ENCODE data around the gene WEE2. TPM values are rescaled to one million over a fixed set of nuclear protein-coding genes. Genes with fewer than 3 reads are reported as not detected.
A peak's percentile ranks its signal among the peaks of the same experiment; 100 is the strongest.

Gene WEE2
- total RNA-seq (ENCODE audit: insufficient read depth, low replicate concordance), result 1.9 TPM

- no peak for DNase-seq (ENCODE audit: low spot score)
Observed at GRCh38 chr7:141708351-141708750, at the start of gene WEE2. Gene WEE2, plus strand, starts transcription at chr7:141708353. Its CDS starts 406 bp downstream, at chr7:141708759.

- DNase-seq (ENCODE audit: low spot score), result no peak
Observed at GRCh38 chr7:141659501-141659900, 48.7 kb upstream of the WEE2 start.

- peak; percentile 42 for DNase-seq (ENCODE audit: low spot score)
Observed at GRCh38 chr7:141660259-141660658, 47.9 kb upstream of the WEE2 start.

GRCh38 chr7:141663081-141663849 is 44.9 kb upstream of the WEE2 start:
- DNase-seq (ENCODE audit: low spot score), result no peak

- no peak for DNase-seq (ENCODE audit: low spot score)
Observed at GRCh38 chr7:141664450-141664849, 43.7 kb upstream of the WEE2 start.

- no peak for DNase-seq (ENCODE audit: low spot score)
Observed at GRCh38 chr7:141665208-141666035, 42.7 kb upstream of the WEE2 start.

- no peak for DNase-seq (ENCODE audit: low spot score)
Observed at GRCh38 chr7:141666071-141666470, 42.1 kb upstream of the WEE2 start.

GRCh38 chr7:141668853-141669252 is 39.3 kb upstream of the WEE2 start:
- no peak for DNase-seq (ENCODE audit: low spot score)

- no peak for DNase-seq (ENCODE audit: low spot score)
Observed at GRCh38 chr7:141671705-141672496, 36.3 kb upstream of the WEE2 start.

GRCh38 chr7:141673346-141673745 is 34.8 kb upstream of the WEE2 start:
- DNase-seq (ENCODE audit: low spot score), result no peak

- no peak for DNase-seq (ENCODE audit: low spot score)
Observed at GRCh38 chr7:141674171-141674671, 33.9 kb upstream of the WEE2 start.

GRCh38 chr7:141674702-141675101 is 33.5 kb upstream of the WEE2 start:
- no peak for DNase-seq (ENCODE audit: low spot score)

- DNase-seq (ENCODE audit: low spot score), result no peak
Observed at GRCh38 chr7:141675436-141676215, 32.5 kb upstream of the WEE2 start.

GRCh38 chr7:141676618-141677017 is 31.5 kb upstream of the WEE2 start:
- no peak for DNase-seq (ENCODE audit: low spot score)

GRCh38 chr7:141679014-141679413 is 29.1 kb upstream of the WEE2 start:
- no peak for DNase-seq (ENCODE audit: low spot score)

GRCh38 chr7:141685285-141686023 is 22.7 kb upstream of the WEE2 start:
- no peak for DNase-seq (ENCODE audit: low spot score)

- DNase-seq (ENCODE audit: low spot score), result no peak
Observed at GRCh38 chr7:141686074-141686473, 22.1 kb upstream of the WEE2 start.

- DNase-seq (ENCODE audit: low spot score), result no peak
Observed at GRCh38 chr7:141686670-141687069, 21.5 kb upstream of the WEE2 start.

- DNase-seq (ENCODE audit: low spot score), result no peak
Observed at GRCh38 chr7:141688043-141688442, 20.1 kb upstream of the WEE2 start.
